Ascending aorta (tissue), 2 donors: ENCODE data around the gene SLC2A4RG. TPM values are rescaled to one million over a fixed set of nuclear protein-coding genes. Genes with fewer than 3 reads are reported as not detected.

ENCODE experiments used
- DNase-seq, 2 donors: peaks; one replicate each; pipeline ENCODE4 v3.0.0-alpha.2; 2019; ENCODE audit warnings: low spot score in 2 of 2
- H3K27ac ChIP-seq, 2 donors: fragments of 200-600 bp; sonication (generic); one replicate each; pipeline ENCODE4 v1.5.1; 2016 to 2017; ENCODE audit warnings: mild to moderate bottlenecking in 1 of 2
- H3K27me3 ChIP-seq: fragments of 200-600 bp; sonication (generic); one replicate; pipeline ENCODE4 v1.5.1; 2017
- H3K36me3 ChIP-seq, 2 donors: fragments of 200-600 bp; sonication (generic); one replicate each; pipeline ENCODE4 v1.5.1; 2016
- H3K4me1 ChIP-seq, 2 donors: fragments of 200-600 bp; sonication (generic); one replicate each; pipeline ENCODE4 v1.5.1; 2016 to 2017; ENCODE audit warnings: mild to moderate bottlenecking in 1 of 2
- H3K4me3 ChIP-seq, 2 donors: fragments of 200-600 bp; sonication (generic); one replicate each; pipeline ENCODE4 v1.5.1; 2016 to 2017; ENCODE audit warnings: mild to moderate bottlenecking in 1 of 2
- H3K9me3 ChIP-seq, 2 donors: fragments of 200-600 bp; sonication (generic); one replicate each; pipeline ENCODE4 v1.5.1; 2016
- intact Hi-C: fragments of 100-400 bp; cut with DNase I; formaldehyde crosslinking; loops from one replicate; pipeline ENCODE4 v1.15.1; 2023
- total RNA-seq: library from RNA; depleted of rRNA; stranded (reverse); fragments of >200 nt; gene quantifications from one replicate; pipeline ENCODE4 v1.1.0, GENCODE V29; 2016
- TF ChIP-seq, protein P1 (sequence below), 3 experiments: fragments of 200-600 bp in 2 of 3; fragments of 450-650 bp in 1 of 3; sonication (generic) in 2 of 3; IDR thresholded peaks; one replicate each; pipeline ENCODE4 v1.5.1; 2016 to 2019; ENCODE audit warnings: antibody characterized with exemption in 3 of 3, mild to moderate bottlenecking in 1 of 3, moderate library complexity in 1 of 3

SLC2A4RG gene
- total RNA-seq, 1 donor from 2014 or later = 114 TPM

DNA sequence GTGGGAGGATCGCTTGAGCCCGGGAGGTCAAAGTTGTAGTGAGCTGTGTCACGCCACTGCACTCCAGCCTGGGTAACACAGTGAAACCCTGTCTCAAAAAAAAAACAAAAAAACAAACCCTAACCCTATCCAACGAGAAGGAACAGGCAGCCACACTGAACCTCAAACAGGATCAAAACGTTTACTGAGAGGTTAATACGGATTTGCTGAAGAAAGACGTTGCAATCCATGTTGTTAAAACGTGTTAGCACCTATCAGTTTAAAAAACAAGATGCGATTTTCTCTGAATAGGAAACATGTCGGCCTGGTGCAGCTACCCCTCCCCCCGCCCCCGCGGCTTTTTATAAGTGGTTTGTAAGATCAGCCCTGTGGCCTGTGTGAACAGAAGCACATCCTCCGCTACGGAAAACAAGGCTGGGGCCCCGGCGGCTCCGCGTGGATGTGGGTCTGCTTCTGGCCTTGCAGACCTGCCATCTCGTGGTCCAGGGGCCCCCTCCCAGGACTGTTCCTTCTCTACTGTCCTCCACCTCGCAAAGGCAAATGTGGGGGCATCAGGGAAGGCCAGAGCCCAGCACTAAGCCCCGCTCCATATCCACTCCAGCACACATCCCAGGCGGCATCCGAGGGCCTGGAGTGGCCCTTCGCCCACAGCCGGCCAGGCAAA, 11.4 kb downstream of the SLC2A4RG start:
- Histone ChIP-seq H3K9me3 (no peaks in the 10 kb centered on the region), H3K27ac (no peak overlapping the region), H3K4me1 (no peaks in the 10 kb centered on the region), H3K4me3 (no peak overlapping the region), H3K27me3 (no peaks in the 10 kb centered on the region), H3K36me3 (no peaks in the 10 kb centered on the region)
- no peak for DNase-seq
- intact Hi-C loops = no loop called here
- TF ChIP-seq, protein P1, sequence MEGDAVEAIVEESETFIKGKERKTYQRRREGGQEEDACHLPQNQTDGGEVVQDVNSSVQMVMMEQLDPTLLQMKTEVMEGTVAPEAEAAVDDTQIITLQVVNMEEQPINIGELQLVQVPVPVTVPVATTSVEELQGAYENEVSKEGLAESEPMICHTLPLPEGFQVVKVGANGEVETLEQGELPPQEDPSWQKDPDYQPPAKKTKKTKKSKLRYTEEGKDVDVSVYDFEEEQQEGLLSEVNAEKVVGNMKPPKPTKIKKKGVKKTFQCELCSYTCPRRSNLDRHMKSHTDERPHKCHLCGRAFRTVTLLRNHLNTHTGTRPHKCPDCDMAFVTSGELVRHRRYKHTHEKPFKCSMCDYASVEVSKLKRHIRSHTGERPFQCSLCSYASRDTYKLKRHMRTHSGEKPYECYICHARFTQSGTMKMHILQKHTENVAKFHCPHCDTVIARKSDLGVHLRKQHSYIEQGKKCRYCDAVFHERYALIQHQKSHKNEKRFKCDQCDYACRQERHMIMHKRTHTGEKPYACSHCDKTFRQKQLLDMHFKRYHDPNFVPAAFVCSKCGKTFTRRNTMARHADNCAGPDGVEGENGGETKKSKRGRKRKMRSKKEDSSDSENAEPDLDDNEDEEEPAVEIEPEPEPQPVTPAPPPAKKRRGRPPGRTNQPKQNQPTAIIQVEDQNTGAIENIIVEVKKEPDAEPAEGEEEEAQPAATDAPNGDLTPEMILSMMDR (IDR thresholded peaks at IDR 0.05) = no peak

DNA sequence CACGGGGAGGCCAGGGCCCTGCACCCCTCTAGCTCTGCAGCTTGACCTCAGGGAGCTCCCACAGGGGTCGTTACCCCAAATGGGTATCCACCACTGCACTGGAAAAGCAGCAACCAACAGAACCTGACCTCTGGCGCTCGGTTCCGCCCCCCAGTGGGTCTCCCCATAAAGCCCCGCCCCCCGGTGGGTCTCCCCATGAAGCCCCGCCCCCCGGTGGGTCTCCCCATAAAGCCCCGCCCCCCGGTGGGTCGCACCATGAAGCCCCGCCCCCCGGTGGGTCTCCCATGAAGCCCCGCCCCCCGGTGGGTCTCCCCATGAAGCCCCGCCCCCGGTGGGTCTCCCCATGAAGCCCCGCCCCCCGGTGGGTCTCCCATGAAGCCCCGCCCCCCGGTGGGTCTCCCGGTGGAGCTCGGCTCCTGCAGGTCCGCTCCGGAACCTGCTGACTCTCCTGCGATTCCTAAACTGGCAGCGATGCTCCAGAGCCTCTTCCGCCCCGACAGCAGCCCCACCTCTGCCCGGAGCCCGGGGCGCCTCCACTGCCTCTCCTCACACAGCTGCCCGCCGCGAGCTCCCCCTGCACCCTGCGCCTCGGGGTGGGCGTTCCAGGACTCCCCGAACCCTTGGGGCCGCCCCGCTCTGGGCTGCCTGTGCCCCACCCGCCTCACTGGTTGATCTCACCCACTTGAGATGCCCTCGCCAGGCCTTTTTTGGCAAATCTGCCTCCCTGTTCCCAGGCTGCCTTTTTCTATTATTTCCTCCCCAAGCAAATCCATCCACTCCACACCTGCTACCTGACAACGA, 12.1 kb downstream of the SLC2A4RG start:
- Histone ChIP-seq H3K27ac (no peak overlapping the region), H3K27me3 (no peaks in the 10 kb centered on the region), H3K9me3 (no peaks in the 10 kb centered on the region), H3K4me3 (no peak overlapping the region), H3K4me1 (no peaks in the 10 kb centered on the region), H3K36me3 (no peaks in the 10 kb centered on the region)
- intact Hi-C loops = no loop called here
- TF ChIP-seq, protein P1 (IDR thresholded peaks at IDR 0.05) = no peak
- DNase-seq = no peak

DNA sequence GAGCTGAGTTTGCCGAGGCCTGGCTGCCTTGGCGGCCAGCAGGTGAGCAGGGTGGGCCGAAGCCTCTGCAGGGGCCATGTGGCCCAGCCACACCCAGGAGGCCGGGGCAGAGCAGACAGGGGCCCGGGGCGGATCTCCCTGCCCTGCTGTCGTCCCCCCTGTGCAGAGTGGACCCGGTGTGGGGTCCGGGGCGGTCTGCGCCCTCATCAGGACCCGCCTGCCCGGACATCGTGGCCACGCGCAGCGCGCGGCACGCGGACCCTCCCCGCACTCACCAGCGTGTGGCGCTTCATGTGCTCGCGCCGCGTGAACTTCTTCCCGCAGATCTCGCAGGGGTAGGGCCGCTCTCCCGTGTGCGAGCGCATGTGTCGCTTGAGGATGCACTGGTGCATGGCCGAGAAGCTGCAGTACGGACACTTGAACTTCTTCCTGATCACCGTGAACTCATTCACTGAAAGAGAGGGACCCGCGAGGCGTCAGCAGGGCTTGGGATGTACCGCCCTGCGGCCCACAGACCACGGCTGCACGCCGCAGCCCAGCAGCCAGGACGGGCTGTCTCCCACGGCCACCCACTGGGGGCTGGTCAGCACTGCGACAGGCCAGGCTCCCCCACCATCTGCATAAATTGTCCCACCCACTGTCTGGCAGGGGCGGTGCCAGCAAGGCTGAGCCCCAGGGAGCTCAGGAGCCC, 13.0 kb downstream of the SLC2A4RG start:
- no peaks in the 10 kb centered on the region for H3K36me3 ChIP-seq
- H3K4me3 ChIP-seq = no peak overlapping the region
- intact Hi-C loops = no loop called here
- H3K4me1 ChIP-seq = no peaks in the 10 kb centered on the region
- no peak overlapping the region for H3K27ac ChIP-seq
- no peak for DNase-seq
- no peaks in the 10 kb centered on the region for H3K27me3 ChIP-seq
- H3K9me3 ChIP-seq = no peaks in the 10 kb centered on the region
- TF ChIP-seq, protein P1 (IDR thresholded peaks at IDR 0.05) = no peak

DNA sequence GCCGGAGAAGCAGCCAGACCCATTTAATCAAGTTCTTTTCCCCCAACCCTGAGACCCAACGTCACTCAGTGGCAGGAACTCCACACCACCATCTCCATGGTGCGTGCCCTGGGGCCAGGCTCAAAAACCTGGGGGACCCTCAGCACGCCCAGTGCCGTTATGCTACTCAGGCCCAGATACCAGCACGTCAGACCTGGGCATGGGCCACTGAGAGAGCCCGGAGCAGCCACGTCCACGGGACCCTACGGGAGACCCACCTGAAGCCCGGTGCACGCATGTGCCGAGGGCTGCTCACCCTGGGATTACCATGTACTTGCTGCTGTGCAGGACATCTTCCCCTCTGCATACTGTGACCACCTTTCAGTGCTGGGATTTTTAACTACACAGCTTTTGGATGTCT, 13.8 kb downstream of the SLC2A4RG start:
- intact Hi-C loops = no loop called here
- no peaks in the 10 kb centered on the region for H3K9me3 ChIP-seq
- no peak overlapping the region for H3K4me3 ChIP-seq
- H3K27me3 ChIP-seq = no peaks in the 10 kb centered on the region
- H3K36me3 ChIP-seq = no peaks in the 10 kb centered on the region
- H3K4me1 ChIP-seq = no peaks in the 10 kb centered on the region
- TF ChIP-seq, protein P1 (IDR thresholded peaks at IDR 0.05) = no peak
- H3K27ac ChIP-seq = no peak overlapping the region
- no peak for DNase-seq

DNA sequence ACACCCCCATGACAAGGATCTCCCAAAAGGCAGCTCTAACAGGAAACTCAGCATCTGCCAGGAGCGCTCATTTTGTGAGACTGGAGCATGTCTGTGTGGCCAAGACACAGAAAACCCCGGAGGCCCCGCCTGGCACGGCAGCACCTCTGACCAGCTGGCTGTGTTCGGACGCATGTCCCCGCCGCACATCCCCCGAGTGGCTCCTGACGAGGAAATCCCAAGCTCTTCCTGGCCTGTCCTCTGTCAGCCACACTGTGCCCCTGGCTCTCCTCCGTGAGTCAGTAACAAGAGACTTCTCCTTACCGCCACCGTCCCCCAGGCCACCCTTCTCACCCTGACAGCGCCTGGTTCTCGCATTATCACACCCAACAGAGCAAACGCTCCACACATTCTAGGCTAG, 14.4 kb downstream of the SLC2A4RG start:
- no peak overlapping the region for H3K4me3 ChIP-seq
- no peaks in the 10 kb centered on the region for H3K4me1 ChIP-seq
- intact Hi-C loops = no loop called here
- TF ChIP-seq, protein P1 (IDR thresholded peaks at IDR 0.05) = no peak
- no peak overlapping the region for H3K27ac ChIP-seq
- H3K36me3 ChIP-seq = no peaks in the 10 kb centered on the region
- no peaks in the 10 kb centered on the region for H3K27me3 ChIP-seq
- H3K9me3 ChIP-seq = no peaks in the 10 kb centered on the region
- no peak for DNase-seq
